ENCODE results near the gene P3H2.

- TF ChIP-seq CTCF (IDR thresholded peaks at IDR 0.05) (no peak), POLR2A (IDR thresholded peaks at IDR 0.05; ENCODE audit: low read depth) (no peak)
These were observed 55.5 kb downstream of the P3H2 start for GRCh38 chr3:190065204-190065603.
